GM23338 (cell line): ENCODE data around the gene XG. TPM values are rescaled to one million over a fixed set of nuclear protein-coding genes. Genes with fewer than 3 reads are reported as not detected.

ENCODE experiments used
- ATAC-seq: fragments of 200-7000 bp; cut with Tn5 transposase; 3 replicates; pipeline ENCODE4 v1.9.1; 2020
- DNase-seq: peaks from one replicate; pipeline ENCODE4 v3.0.0-alpha.2; 2015; ENCODE audit warnings: low spot score
- H2AFZ ChIP-seq: fragments of 200-600 bp; sonication (generic); 2 replicates; pipeline ENCODE4 v1.8.0; 2016; ENCODE audit warnings: antibody characterized with exemption, mild to moderate bottlenecking, moderate library complexity
- H3F3A ChIP-seq: fragments of 200-600 bp; sonication (generic); replicated peaks from 2 replicates; pipeline ENCODE4 v1.8.0; 2017; ENCODE audit warnings: antibody characterized with exemption, mixed run types, low read depth
- H3K27ac ChIP-seq: fragments of 200-600 bp; sonication (generic); 2 replicates; pipeline ENCODE4 v1.6.1; 2016; ENCODE audit warnings: low read depth
- H3K27me3 ChIP-seq: fragments of 200-600 bp; sonication (generic); 2 replicates; pipeline ENCODE4 v1.8.0; 2016; ENCODE audit warnings: mild to moderate bottlenecking, mixed run types, moderate library complexity; ENCODE audit not compliant: insufficient read depth
- H3K36me3 ChIP-seq: fragments of 200-600 bp; sonication (generic); 2 replicates; pipeline ENCODE4 v1.8.0; 2016; ENCODE audit warnings: mild to moderate bottlenecking; ENCODE audit not compliant: insufficient read depth
- H3K4me1 ChIP-seq: fragments of 200-600 bp; sonication (generic); 2 replicates; pipeline ENCODE4 v1.8.0; 2016; ENCODE audit warnings: mild to moderate bottlenecking, moderate library complexity; ENCODE audit not compliant: insufficient read depth
- H3K4me2 ChIP-seq: fragments of 200-600 bp; sonication (generic); 2 replicates; pipeline ENCODE4 v1.7.1; 2017; ENCODE audit warnings: mixed run types
- H3K4me3 ChIP-seq: fragments of 200-600 bp; sonication (generic); 2 replicates; pipeline ENCODE4 v1.6.1; 2016; ENCODE audit warnings: mixed run types
- H3K79me2 ChIP-seq: fragments of 200-600 bp; sonication (generic); replicated peaks from 2 replicates; pipeline ENCODE4 v1.8.0; 2017; ENCODE audit warnings: mild to moderate bottlenecking; ENCODE audit not compliant: insufficient read depth
- H3K9me2 ChIP-seq: fragments of 200-600 bp; sonication (generic); 2 replicates; pipeline ENCODE4 v1.8.0; 2017; ENCODE audit not compliant: insufficient read depth
- H4K20me1 ChIP-seq: fragments of 200-600 bp; sonication (generic); replicated peaks from 2 replicates; pipeline ENCODE4 v1.8.0; 2017; ENCODE audit warnings: mild to moderate bottlenecking; ENCODE audit not compliant: insufficient read depth
- H3K27ac Mint-ChIP-seq: 2 replicates; pipeline ENCODE4 v1.8.0; 2020; ENCODE audit warnings: inconsistent platforms, mild to moderate bottlenecking, moderate library complexity, mixed read lengths
- H3K27me3 Mint-ChIP-seq: 3 replicates; pipeline ENCODE4 v1.8.0; 2022; ENCODE audit warnings: low read depth, mild to moderate bottlenecking, moderate library complexity, mixed read lengths, inconsistent platforms; ENCODE audit not compliant: insufficient read depth, poor library complexity
- H3K36me3 Mint-ChIP-seq: 3 replicates; pipeline ENCODE4 v1.8.0; 2021; ENCODE audit warnings: low read depth, mild to moderate bottlenecking, inconsistent platforms, moderate library complexity, mixed read lengths
- H3K4me1 Mint-ChIP-seq: 3 replicates; pipeline ENCODE4 v1.8.0; 2020; ENCODE audit warnings: mild to moderate bottlenecking, inconsistent platforms, mixed read lengths
- H3K4me3 Mint-ChIP-seq: 3 replicates; pipeline ENCODE4 v1.8.0; 2021; ENCODE audit warnings: moderate library complexity, mild to moderate bottlenecking, inconsistent platforms, mixed read lengths
- H3K9me3 Mint-ChIP-seq: 3 replicates; pipeline ENCODE4 v1.8.0; 2020; ENCODE audit warnings: moderate library complexity, mild to moderate bottlenecking, inconsistent platforms, mixed read lengths
- CREB1 ChIP-seq: fragments of 250-450 bp; sonication (Bioruptor Pico); IDR thresholded peaks from 2 replicates; pipeline ENCODE4 v1.5.0; 2020; ENCODE audit warnings: low read depth, mild to moderate bottlenecking, moderate library complexity
- CTCF ChIP-seq, 2 experiments: fragments of 200-600 bp in 1 of 2; sonication (generic) in 1 of 2; conservative IDR thresholded peaks; 2 replicates each; pipeline versions ENCODE4 v1.5.1 to v1.6.1; 2016 to 2017; ENCODE audit warnings: antibody characterized with exemption in 2 of 2, low read depth in 2 of 2, mild to moderate bottlenecking in 2 of 2, moderate library complexity in 1 of 2
- EZH2phosphoT487 ChIP-seq: fragments of 200-600 bp; sonication (generic); IDR thresholded peaks from one replicate; pipeline ENCODE4 v1.8.1; 2018; ENCODE audit warnings: antibody characterized with exemption; ENCODE audit not compliant: unreplicated experiment
- NANOG ChIP-seq: IDR thresholded peaks from 2 replicates; pipeline ENCODE4 v1.6.1; 2016; ENCODE audit warnings: antibody characterized with exemption, borderline replicate concordance
- POLR2AphosphoS5 ChIP-seq: IDR thresholded peaks from 2 replicates; pipeline ENCODE4 v1.6.1; 2016; ENCODE audit warnings: antibody characterized with exemption, low read depth
- STAT1 ChIP-seq: IDR thresholded peaks from one replicate; pipeline ENCODE4 v1.6.1; 2016; ENCODE audit warnings: antibody characterized with exemption; ENCODE audit not compliant: unreplicated experiment
- ZNF114 ChIP-seq: fragments of 250-450 bp; sonication (Bioruptor Pico); IDR thresholded peaks from 2 replicates; pipeline ENCODE4 v1.5.0; 2020; ENCODE audit warnings: mild to moderate bottlenecking, moderate library complexity
- ZNF331 ChIP-seq: fragments of 250-450 bp; sonication (Bioruptor Pico); IDR thresholded peaks from 2 replicates; pipeline ENCODE4 v1.5.0; 2020; ENCODE audit warnings: low read depth, mild to moderate bottlenecking, moderate library complexity
- polyA plus RNA-seq: library from polyadenylated mRNA; unstranded; fragments of >200 nt; fragmentation: Nextera tagmentation; extraction: Ambion mirVana; gene quantifications from 2 replicates; pipeline ENCODE4 v1.2.1, GENCODE V29; 2016
- total RNA-seq: library from RNA; depleted of rRNA; stranded (reverse); fragments of >200 nt; shearing (Covaris generic); gene quantifications from 2 replicates; pipeline ENCODE4 v1.2.3, GENCODE V29; 2014
- TF ChIP-seq, protein P1 (sequence below): IDR thresholded peaks from 2 replicates; pipeline ENCODE4 v1.6.1; 2016; ENCODE audit warnings: antibody characterized with exemption

Gene XG
- total and polyA plus RNA-seq, 2 experiments from 2014 or later: 0.28 to 0.60 TPM

GRCh38 chrX:2819345-2820135 is 67.7 kb downstream of the XG start:
- TF ChIP-seq CTCF (conservative IDR thresholded peaks at IDR 0.05; ENCODE audit: low read depth in 2 of 2) (peak; percentile 28 to 45), ZNF114 (CRISPR knock-in tag) (no peak)
- no peak overlapping the region for H3K4me2 ChIP-seq
- H3K27me3 ChIP-seq: no peaks in the 10 kb centered on the region
- H3K4me3 ChIP-seq: no peak overlapping the region
- H3K4me1 ChIP-seq: no peaks in the 10 kb centered on the region
- no peaks in the 10 kb centered on the region for H4K20me1 ChIP-seq
- Mint-ChIP-seq H3K27ac (no peak overlapping the region), H3K27me3 (no peaks in the 10 kb centered on the region), H3K36me3 (no peaks in the 10 kb centered on the region), H3K9me3 (no peaks in the 10 kb centered on the region), H3K4me1 (peaks cover 5% of the 10 kb centered on the region; the same call in 1 of the 3 replicates), H3K4me3 (no peak overlapping the region)
- no peaks in the 10 kb centered on the region for H3K36me3 ChIP-seq
- H3K27ac ChIP-seq: no peak overlapping the region
- no peak overlapping the region for H2AFZ ChIP-seq
- ATAC-seq (no peak), DNase-seq (no peak)
- no peaks in the 10 kb centered on the region for H3K79me2 ChIP-seq
- H3K9me2 ChIP-seq: no peaks in the 10 kb centered on the region
- no peaks in the 10 kb centered on the region for H3F3A ChIP-seq

GRCh38 chrX:2820136-2820771 is 68.4 kb downstream of the XG start:
- Histone ChIP-seq H3K36me3 (no peaks in the 10 kb centered on the region), H2AFZ (no peak overlapping the region), H3K4me2 (no peak overlapping the region), H3K4me3 (no peak overlapping the region), H3K27ac (no peak overlapping the region), H3K27me3 (no peaks in the 10 kb centered on the region), H3K4me1 (no peaks in the 10 kb centered on the region), H4K20me1 (no peaks in the 10 kb centered on the region), H3K9me2 (no peaks in the 10 kb centered on the region), H3F3A (no peaks in the 10 kb centered on the region), H3K79me2 (no peaks in the 10 kb centered on the region)
- peaks cover 5% of the 10 kb centered on the region; the same call in 1 of the 3 replicates for H3K4me1 Mint-ChIP-seq
- H3K27ac Mint-ChIP-seq: no peak overlapping the region
- no peaks in the 10 kb centered on the region for H3K27me3 Mint-ChIP-seq
- ATAC-seq (no peak), DNase-seq (no peak)
- no peak overlapping the region for H3K4me3 Mint-ChIP-seq
- no peaks in the 10 kb centered on the region for H3K36me3 Mint-ChIP-seq
- no peaks in the 10 kb centered on the region for H3K9me3 Mint-ChIP-seq
- TF ChIP-seq ZNF114 (CRISPR knock-in tag) (no peak), CTCF (conservative IDR thresholded peaks at IDR 0.05; ENCODE audit: low read depth in 2 of 2) (no peak), NANOG (no peak), ZNF331 (CRISPR knock-in tag) (no peak), POLR2AphosphoS5 (no peak), STAT1 (no peak), EZH2phosphoT487 (no peak), CREB1 (no peak)
- TF ChIP-seq, protein P1, sequence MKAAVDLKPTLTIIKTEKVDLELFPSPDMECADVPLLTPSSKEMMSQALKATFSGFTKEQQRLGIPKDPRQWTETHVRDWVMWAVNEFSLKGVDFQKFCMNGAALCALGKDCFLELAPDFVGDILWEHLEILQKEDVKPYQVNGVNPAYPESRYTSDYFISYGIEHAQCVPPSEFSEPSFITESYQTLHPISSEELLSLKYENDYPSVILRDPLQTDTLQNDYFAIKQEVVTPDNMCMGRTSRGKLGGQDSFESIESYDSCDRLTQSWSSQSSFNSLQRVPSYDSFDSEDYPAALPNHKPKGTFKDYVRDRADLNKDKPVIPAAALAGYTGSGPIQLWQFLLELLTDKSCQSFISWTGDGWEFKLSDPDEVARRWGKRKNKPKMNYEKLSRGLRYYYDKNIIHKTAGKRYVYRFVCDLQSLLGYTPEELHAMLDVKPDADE: no peak
